Liver (tissue), 9 donors: ENCODE measurements around the gene CCDC6. TPM values are rescaled to one million over a fixed set of nuclear protein-coding genes. Genes with fewer than 3 reads are reported as not detected.

Experiments
- DNase-seq: peaks from one replicate; pipeline ENCODE4 v3.0.0-alpha.2; 2017; ENCODE audit warnings: low spot score
- H3K27ac ChIP-seq, 2 donors: one replicate each; pipeline ENCODE4 v1.7.0; 2013; ENCODE audit warnings: inconsistent platforms in 2 of 2, low read length in 2 of 2, control low read depth in 1 of 2, low read depth in 1 of 2, mild to moderate bottlenecking in 1 of 2
- H3K27me3 ChIP-seq, 4 donors: one replicate each; pipeline versions ENCODE4 v1.6.1 to v1.7.0; 2013; ENCODE audit warnings: low read length in 3 of 4, inconsistent platforms in 1 of 4, mild to moderate bottlenecking in 1 of 4, moderate library complexity in 1 of 4; ENCODE audit not compliant: control insufficient read depth in 4 of 4, insufficient read depth in 4 of 4
- H3K36me3 ChIP-seq, 4 donors: one replicate each; pipeline versions ENCODE4 v1.6.1 to v1.7.0; 2013; ENCODE audit warnings: low read length in 3 of 4, mild to moderate bottlenecking in 3 of 4, low read depth in 1 of 4, moderate library complexity in 1 of 4; ENCODE audit not compliant: control insufficient read depth in 4 of 4, insufficient read depth in 3 of 4
- H3K4me1 ChIP-seq, 4 donors: one replicate each; pipeline versions ENCODE4 v1.6.1 to v1.7.0; 2013; ENCODE audit warnings: low read length in 3 of 4, mild to moderate bottlenecking in 3 of 4, moderate library complexity in 1 of 4; ENCODE audit not compliant: control insufficient read depth in 4 of 4, insufficient read depth in 4 of 4
- H3K4me3 ChIP-seq, 3 donors: one replicate each; pipeline versions ENCODE4 v1.6.1 to v1.7.0; 2013; ENCODE audit warnings: low read length in 3 of 3, control low read depth in 1 of 3, low read depth in 1 of 3, mild to moderate bottlenecking in 1 of 3
- H3K9ac ChIP-seq, 2 donors: one replicate each; pipeline ENCODE4 v1.7.0; 2013; ENCODE audit warnings: low read length in 2 of 2, mild to moderate bottlenecking in 2 of 2, moderate library complexity in 2 of 2, control low read depth in 1 of 2, low read depth in 1 of 2
- H3K9me3 ChIP-seq, 4 donors: one replicate each; pipeline versions ENCODE4 v1.6.1 to v1.7.0; 2013; ENCODE audit warnings: low read length in 3 of 4; ENCODE audit not compliant: control insufficient read depth in 4 of 4
- CTCF ChIP-seq: fragments of 150-350 bp; IDR thresholded peaks from 2 replicates; pipeline ENCODE4 v1.5.1; 2017; ENCODE audit warnings: improper control_type of control experiment, low read depth, low read length; ENCODE audit not compliant: missing input control
- FOXA1 ChIP-seq: IDR thresholded peaks from 2 replicates; pipeline ENCODE4 v1.6.1; 2016; ENCODE audit warnings: antibody characterized with exemption
- FOXA2 ChIP-seq: IDR thresholded peaks from 2 replicates; pipeline ENCODE4 v1.6.1; 2016; ENCODE audit warnings: antibody characterized with exemption
- GABPA ChIP-seq, 2 donors: IDR thresholded peaks in 1 of 2; conservative IDR thresholded peaks in 1 of 2; 2 replicates each; pipeline ENCODE4 v1.6.1; 2016; ENCODE audit warnings: antibody characterized with exemption in 2 of 2, mild to moderate bottlenecking in 1 of 2, moderate library complexity in 1 of 2
- HNF4A ChIP-seq, 2 donors: conservative IDR thresholded peaks; 2 replicates each; pipeline ENCODE4 v1.6.1; 2016; ENCODE audit warnings: antibody characterized with exemption in 2 of 2, mild to moderate bottlenecking in 2 of 2
- JUND ChIP-seq, 2 donors: IDR thresholded peaks; 2 replicates each; pipeline ENCODE4 v1.6.1; 2016; ENCODE audit warnings: antibody characterized with exemption in 2 of 2
- NR2F2 ChIP-seq: IDR thresholded peaks from 2 replicates; pipeline ENCODE4 v1.6.1; 2016; ENCODE audit warnings: antibody characterized with exemption
- RAD21 ChIP-seq, 2 donors: IDR thresholded peaks; 2 replicates each; pipeline ENCODE4 v1.6.1; 2016; ENCODE audit warnings: antibody characterized with exemption in 2 of 2, mild to moderate bottlenecking in 2 of 2
- REST ChIP-seq: IDR thresholded peaks from 2 replicates; pipeline ENCODE4 v1.6.1; 2016; ENCODE audit warnings: antibody characterized with exemption, mild to moderate bottlenecking
- SP1 ChIP-seq: IDR thresholded peaks from 2 replicates; pipeline ENCODE4 v1.6.1; 2018; ENCODE audit warnings: antibody characterized with exemption, mild to moderate bottlenecking
- TAF1 ChIP-seq: conservative IDR thresholded peaks from 2 replicates; pipeline ENCODE4 v1.6.1; 2016; ENCODE audit warnings: antibody characterized with exemption, mild to moderate bottlenecking
- YY1 ChIP-seq: IDR thresholded peaks from 2 replicates; pipeline ENCODE4 v1.6.1; 2016; ENCODE audit warnings: antibody characterized with exemption, mild to moderate bottlenecking
- ZBTB33 ChIP-seq: IDR thresholded peaks from 2 replicates; pipeline ENCODE4 v1.6.1; 2016; ENCODE audit warnings: antibody characterized with exemption
- WGBS: extraction: QIAGEN DNeasy Blood & Tissue Kit; methylation state at CpG from one replicate; pipeline ENCODE4 v1.1.7; 2013; 5-methylcytosine and 5-hydroxymethylcytosine counted together
- polyA plus RNA-seq, 2 donors: library from polyadenylated mRNA; stranded (reverse) in 1 of 2; unstranded in 1 of 2; fragments of 200-250 nt in 1 of 2; fragments of >200 nt in 1 of 2; fragmentation: Nextera tagmentation in 1 of 2; extraction: Ambion mirVana in 1 of 2; gene quantifications; one replicate each; pipeline versions ENCODE4 v1.2.1 to v1.2.3, GENCODE V29; 2013 to 2015
- total RNA-seq, 2 donors: library from RNA; depleted of rRNA; stranded (reverse); fragments of >200 nt; gene quantifications; one replicate each; pipeline ENCODE4 v1.2.3, GENCODE V29; 2014
- TF ChIP-seq, protein P1 (sequence below): IDR thresholded peaks from 2 replicates; pipeline ENCODE4 v1.6.1; 2016; ENCODE audit warnings: antibody characterized with exemption
- donor health status: healthy.
- donor health status: healthy.
- donor health status: healthy.
- donor health status: healthy.
- donor health status: healthy.

The CCDC6 gene
- total and polyA plus RNA-seq, 4 donors = 4.7 to 14.3 (median 8.8) TPM

GRCh38 chr10:59891936-59892335 is 14.4 kb downstream of the CCDC6 start:
- DNase-seq = no peak
- H3K4me3 ChIP-seq = no peak overlapping the region
- no peak overlapping the region for H3K27ac ChIP-seq
- peaks cover 11 to 14% (median 12%) of the 10 kb centered on the region in 4 donors for H3K4me1 ChIP-seq
- H3K36me3 ChIP-seq = peaks cover 0 to 3% (median 0%) of the 10 kb centered on the region in 4 donors
- WGBS = 79% methylated on average over 4 of the region's 4 CpGs
- no peak overlapping the region for H3K9ac ChIP-seq
- H3K27me3 ChIP-seq = no peaks in the 10 kb centered on the region
- H3K9me3 ChIP-seq = no peaks in the 10 kb centered on the region
- TF ChIP-seq FOXA2 (no peak), FOXA1 (no peak), HNF4A (conservative IDR thresholded peaks at IDR 0.05) (no peak), SP1 (no peak), TAF1 (no peak), CTCF (no peak)
- TF ChIP-seq, protein P1, sequence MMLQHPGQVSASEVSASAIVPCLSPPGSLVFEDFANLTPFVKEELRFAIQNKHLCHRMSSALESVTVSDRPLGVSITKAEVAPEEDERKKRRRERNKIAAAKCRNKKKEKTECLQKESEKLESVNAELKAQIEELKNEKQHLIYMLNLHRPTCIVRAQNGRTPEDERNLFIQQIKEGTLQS = no peak

DNA sequence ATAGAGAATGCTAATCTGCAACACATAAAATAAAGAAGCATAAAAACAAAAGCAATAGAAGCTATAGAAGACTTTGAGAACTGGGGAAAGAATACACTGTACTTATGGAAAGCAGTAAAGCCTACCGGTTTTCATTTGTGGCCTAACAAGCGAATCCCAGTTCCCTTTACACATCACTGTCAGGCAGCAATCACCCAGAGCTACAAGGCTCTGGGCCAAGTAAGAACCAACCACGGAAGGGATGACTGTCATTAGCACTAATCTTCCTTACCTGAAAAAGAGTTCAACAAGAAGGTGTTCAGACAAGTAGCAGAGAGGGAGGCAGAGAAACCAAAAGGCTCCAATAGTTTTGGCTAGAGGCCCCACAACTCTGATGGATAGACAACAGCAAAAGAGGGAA is 15.0 kb downstream of the CCDC6 start:
- Histone ChIP-seq H3K27ac (no peak overlapping the region), H3K4me3 (no peak overlapping the region), H3K9ac (no peak overlapping the region), H3K9me3 (no peaks in the 10 kb centered on the region), H3K4me1 (peaks cover 11 to 13% (median 12%) of the 10 kb centered on the region in 4 donors), H3K36me3 (peaks cover 0 to 3% (median 0%) of the 10 kb centered on the region in 4 donors), H3K27me3 (no peaks in the 10 kb centered on the region)
- WGBS = 84% methylated on average over 3 of the region's 3 CpGs
- TF ChIP-seq FOXA2 = no peak
- TF ChIP-seq GABPA (IDR thresholded peaks at IDR 0.05 in 1 of 2, conservative IDR thresholded peaks at IDR 0.05 in 1 of 2) = no peak
- no peak for TF ChIP-seq SP1
- no peak for TF ChIP-seq FOXA1
- TF ChIP-seq CTCF = no peak
- no peak for TF ChIP-seq RAD21 (IDR thresholded peaks at IDR 0.05)
- no peak for DNase-seq

DNA sequence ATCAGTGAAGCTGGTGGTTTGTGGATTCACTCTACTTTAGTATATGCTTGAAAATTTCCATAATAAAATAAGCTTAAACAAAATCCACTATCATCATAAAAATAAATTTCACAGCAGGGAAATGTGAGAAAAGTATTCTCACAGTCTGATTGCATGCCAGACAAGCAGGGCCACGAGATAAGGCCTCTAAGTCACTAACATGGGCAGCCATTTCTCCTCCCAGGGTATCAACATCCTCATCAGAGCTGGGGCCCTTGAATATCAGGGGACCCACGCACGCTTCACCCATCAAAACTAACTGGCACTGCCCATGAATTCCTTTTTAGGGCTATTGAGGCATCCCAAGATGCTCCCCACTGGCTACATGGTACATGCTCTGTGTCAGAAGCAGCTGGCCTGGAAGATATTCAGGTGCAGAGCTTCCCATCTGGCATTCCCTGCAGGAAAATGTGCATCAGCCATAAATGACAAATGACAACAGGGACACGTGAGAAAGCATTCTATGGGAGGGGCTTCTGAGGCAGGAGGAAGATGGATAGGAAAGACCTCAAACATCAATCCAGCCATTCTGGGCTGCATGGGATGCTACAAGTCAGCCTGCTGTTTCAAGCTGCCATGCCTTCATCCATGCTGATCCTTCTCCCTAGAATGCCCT is 17.4 kb downstream of the CCDC6 start:
- 91% methylated on average over 4 of the region's 4 CpGs for WGBS
- no peak for TF ChIP-seq NR2F2
- TF ChIP-seq REST = no peak
- TF ChIP-seq YY1 = no peak
- TF ChIP-seq JUND (IDR thresholded peaks at IDR 0.05) = no peak
- no peak for TF ChIP-seq ZBTB33
- TF ChIP-seq FOXA2 = no peak
- TF ChIP-seq GABPA (IDR thresholded peaks at IDR 0.05 in 1 of 2, conservative IDR thresholded peaks at IDR 0.05 in 1 of 2) = no peak
- TF ChIP-seq CTCF = no peak
- no peak for TF ChIP-seq TAF1
- Histone ChIP-seq H3K4me3 (no peak overlapping the region), H3K36me3 (peaks cover 0 to 3% (median 0%) of the 10 kb centered on the region in 4 donors), H3K4me1 (peaks cover 0 to 3% (median under 1%) of the 10 kb centered on the region in 4 donors), H3K9ac (no peak overlapping the region), H3K9me3 (no peaks in the 10 kb centered on the region), H3K27me3 (no peaks in the 10 kb centered on the region), H3K27ac (no peak overlapping the region)
- DNase-seq = no peak
